ENCODE results near the gene KCNB1.
"Not testable (repeated sequence)": the region's sequence is repeated elsewhere in the genome, so short reads cannot be mapped to it uniquely, and the experiment has no call there.

KCNB1 gene

DNA sequence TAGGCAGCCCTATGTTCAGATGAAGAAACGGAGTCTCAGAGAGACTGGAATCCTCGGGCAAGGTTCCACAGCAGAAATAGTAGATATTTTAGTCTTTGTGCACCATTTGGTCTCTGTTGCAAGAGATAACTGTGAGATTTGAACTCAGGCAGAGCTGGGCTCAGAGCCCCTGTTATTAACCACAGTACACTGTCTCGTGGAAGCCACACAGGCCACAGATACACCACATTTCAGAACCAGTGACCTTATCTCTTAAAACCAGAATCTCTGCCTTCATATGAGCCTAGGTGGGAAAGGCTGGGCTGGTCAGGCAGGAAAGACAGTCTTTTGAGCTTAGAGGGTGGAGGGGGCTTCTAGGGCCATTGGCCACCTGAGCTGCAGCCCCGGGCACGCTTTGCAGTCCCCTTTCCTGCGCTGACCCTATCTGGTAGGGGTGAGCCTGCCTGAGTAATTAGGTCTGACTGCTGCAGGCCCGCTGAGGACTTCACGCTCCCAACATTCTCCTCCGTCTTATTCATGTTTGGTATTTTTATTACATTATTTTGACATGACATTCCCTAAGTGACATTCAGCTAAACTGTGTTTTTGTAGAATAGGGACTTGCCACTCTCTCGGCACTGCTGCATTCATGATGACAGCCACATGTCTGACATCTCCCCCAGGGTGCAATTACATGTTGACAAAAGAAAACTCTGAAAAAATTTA is 71.1 kb downstream of the KCNB1 start:
- DNase-seq (ENCODE audit: low read depth in 1 of 2, low spot score in 1 of 2) = no peak

DNA sequence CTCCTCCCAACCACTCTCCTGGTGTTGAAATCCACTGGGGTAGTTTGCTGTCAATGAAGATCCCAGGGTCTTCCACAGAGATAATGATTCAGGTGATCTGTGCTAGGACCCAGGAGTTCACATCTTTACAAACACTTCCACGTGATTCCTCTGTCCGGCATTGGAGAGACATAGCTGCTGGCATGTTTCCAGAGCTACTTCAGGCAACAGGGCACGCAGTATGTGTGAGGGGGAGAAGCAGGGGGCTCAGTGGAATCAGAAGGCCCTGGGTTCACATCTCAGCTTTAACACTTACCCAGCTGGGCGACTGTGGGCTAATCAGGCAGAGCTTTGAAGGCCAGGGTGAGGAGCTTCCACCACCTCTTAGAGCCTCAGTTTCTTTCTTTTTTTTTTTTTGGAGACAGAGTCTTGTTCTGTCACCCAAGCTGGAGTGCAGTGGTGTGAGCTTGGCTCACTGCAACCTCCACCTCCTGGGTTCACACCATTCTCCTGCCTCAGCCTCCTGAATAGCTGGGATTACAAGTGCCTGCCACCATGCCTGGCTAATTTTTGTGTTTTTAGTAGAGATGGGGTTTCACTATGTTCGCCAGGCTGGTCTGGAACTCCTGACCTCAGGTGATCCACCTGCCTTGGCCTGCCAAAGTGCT is 72.4 kb downstream of the KCNB1 start:
- DNase-seq (ENCODE audit: low read depth in 1 of 2, low spot score in 1 of 2) = not testable (repeated sequence)

DNA sequence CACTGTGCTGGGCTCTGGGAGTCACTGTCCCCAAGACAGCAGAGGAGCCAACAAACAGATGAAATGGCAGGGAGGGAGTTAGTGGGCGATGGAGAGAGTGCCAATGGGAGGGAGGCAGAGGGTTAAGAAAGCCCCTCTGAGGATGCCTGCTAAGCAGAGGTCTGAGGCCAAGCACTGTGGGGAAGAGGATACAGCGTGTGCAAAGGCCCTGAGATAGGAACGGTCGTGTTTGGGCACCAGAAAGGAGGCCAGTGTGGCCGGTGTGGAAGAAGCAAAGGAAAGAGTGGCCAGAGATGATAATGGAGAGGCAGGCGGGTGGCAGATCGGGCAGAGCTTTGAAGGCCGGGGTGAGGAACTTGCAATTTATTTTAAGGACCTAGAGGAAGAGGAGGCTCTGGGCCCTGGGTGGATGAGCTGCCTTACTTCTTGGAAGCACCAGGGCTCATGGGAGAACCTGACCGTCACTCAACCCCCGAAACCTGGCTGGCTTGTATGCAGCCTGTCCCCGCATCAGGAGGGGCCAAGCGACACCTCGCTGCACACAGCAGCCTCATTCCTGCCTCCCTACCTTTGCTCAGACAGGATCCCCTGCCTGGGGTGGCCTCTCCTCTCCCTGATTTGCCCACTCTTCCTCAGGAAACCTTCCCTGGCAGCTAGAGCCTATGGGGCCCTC is 73.0 kb downstream of the KCNB1 start:
- DNase-seq (ENCODE audit: low read depth in 1 of 2, low spot score in 1 of 2) = no peak

DNA sequence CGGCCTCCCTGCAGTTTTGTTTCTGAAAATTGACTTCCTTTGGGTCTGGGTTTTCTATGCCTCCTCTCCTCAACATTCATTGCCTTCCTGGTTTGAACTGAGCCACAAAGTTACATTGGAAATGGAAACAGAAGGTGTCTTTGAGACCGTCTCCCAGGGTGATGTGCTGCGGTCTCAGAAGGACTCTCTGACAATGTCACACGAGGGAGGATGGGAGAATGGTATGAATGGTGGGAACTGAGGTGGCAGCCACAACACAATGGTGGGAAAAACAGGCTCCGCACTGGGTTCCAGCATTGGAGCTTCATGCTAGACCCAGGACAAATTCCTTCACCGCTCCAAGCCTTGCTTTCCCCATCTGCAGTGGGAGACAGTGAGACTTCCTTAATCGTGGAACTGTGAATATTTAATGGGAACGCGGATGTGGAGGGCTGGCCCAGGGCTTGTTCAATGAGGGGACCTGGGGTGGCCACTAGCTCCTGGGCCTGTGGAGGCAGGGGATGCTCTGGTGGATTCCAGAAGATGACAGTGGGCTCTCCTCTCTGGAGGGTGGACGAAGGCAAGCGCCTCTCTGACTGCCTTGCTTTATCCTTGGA is 73.9 kb downstream of the KCNB1 start:
- no peak for DNase-seq (ENCODE audit: low read depth in 1 of 2, low spot score in 1 of 2)

DNA sequence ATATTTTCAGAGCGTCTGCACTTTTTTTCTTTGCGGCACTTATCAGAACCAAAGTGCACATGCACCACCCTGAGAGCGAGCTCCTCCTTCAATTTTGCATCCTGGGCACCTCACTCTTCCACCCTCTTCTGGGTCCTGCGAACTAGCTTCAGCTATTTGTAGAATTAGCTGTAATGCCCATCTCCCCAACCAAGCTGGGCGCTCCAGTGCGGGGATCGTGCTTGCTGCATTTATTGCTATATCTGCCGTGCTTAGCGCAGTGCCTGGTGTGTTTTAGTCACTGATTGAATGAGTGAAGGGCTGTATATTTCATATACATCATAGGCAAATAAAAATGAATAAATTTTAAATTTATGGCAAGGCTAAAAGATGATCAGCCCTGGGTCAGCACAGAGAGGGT is 75.8 kb downstream of the KCNB1 start:
- no peak for DNase-seq (ENCODE audit: low read depth in 1 of 2, low spot score in 1 of 2)

DNA sequence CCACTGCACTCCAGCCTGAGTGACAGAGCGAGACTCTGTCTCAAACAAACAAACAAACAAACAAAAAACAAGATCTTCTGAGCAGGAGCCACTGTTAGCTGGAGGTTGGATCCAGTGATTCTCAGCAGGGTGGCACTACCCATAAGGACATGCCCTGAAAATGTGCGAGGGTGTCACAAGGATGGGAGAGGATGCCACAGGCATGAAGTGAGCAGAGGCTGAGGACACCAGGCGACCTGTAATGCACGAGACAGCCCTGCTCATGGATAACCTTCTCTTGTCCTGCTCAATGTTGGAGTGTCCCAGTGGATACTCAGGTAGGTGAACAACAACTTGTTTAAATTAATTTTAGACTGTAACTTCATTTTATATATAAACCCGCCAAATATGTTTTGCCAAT is 76.8 kb downstream of the KCNB1 start:
- DNase-seq (ENCODE audit: low read depth in 1 of 2, low spot score in 1 of 2) = no peak

DNA sequence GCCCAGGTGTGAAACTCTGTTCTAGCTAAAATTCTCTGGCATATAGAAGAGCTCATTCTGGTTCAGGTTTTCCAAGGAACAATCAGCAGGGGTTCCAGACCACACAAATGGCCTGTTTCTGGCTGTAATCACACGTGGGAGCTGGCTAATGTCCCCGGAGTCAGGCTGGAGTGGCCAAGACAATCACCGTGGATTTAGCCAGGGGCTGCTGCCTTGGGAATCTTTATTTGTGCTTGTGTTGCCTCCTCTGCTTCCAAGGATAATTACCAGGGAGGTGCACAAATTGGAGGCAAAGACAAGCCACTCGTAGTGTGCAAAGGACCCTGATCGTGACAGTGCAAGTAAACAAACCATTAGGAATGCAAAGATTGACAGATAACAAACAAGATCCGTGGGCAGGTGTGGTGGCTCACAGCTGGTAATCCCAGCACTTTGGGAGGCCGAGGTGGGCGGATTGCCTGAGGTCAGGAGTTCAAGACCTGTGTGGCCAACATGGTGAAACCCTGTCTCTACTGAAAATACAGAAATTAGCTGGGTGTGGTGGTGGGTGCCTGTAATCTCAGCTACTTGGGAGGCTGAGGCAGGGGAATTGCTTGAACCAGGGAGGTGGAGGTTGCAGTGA is 77.3 kb downstream of the KCNB1 start:
- no peak for DNase-seq (ENCODE audit: low read depth in 1 of 2, low spot score in 1 of 2)

DNA sequence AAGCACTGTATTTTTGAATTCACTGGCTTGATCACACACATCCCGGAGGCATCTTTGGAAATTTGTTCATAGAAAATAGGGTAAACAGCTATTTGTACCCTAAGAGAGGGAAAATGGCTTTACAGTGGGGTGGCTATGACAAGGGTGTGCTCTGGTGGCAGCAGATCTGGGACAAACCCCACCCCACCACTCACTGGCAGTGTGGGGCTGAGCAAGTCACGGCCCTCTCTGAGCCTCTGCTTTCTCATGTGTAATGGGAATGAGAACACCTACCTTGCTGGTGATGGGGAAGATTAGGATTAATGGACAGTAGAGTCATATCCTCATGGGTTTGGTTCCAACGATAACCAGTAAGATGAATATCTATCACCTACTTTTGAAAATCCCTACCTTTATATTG is 78.0 kb downstream of the KCNB1 start:
- DNase-seq (ENCODE audit: low read depth in 1 of 2, low spot score in 1 of 2) = no peak

DNA sequence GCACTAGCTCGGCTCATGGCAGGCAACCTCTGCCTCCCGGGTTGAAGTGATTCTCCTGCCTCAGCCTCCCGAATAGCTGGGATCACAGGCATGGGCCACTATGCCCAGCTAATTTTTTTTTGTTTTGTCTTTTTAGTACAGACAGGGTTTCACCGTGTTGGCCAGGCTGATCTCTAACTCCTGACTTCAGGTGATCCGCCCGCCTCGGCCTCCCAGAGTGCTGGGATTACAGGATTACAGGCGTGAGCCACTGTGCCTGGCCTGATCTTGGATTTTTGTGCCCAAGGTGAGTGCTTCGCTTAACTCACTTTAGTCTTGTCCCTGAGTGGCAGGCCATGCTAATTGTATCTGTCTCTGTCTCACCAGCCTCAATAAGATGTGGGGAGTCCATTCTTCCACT is 78.6 kb downstream of the KCNB1 start:
- DNase-seq (ENCODE audit: low read depth in 1 of 2, low spot score in 1 of 2) = no peak

DNA sequence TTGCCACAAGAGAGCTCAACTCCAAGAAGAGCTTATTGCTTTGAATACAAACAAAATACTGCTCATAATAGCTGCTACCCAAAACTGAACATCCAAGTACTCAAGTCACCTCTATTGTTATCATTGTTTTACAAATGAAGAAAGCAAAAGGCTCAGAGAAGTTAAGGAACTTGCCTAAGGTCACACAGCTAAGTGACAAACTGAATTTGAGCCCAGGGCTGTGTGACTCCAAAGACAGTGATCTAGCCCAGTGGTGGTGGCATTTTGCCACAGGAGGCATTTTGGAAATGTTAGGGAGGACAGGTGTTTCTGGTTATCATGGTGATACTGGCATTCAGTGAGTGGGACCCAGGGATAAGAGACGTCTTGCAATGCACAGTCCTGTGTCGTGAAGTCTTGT is 79.5 kb downstream of the KCNB1 start:
- no peak for DNase-seq (ENCODE audit: low read depth in 1 of 2, low spot score in 1 of 2)

DNA sequence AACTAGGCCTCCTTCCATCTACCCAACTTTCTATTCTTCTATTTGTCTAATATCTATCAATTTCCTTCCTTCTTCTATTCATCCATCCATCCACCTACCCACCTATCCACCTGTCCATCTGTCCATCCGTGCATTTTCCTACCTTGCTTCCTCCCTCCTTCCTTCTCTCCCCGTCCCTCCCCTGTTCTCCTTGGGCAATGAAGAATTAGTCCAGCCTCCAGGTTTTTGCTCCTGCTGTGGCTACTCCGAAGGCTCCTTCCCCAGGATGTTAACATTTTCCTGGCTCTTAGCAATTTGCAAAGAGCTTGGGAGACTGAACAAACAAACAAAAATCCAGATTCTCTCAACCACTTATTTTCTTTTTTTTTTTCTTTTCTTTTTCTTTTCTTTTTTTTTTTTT is 81.6 kb downstream of the KCNB1 start:
- DNase-seq (ENCODE audit: low read depth in 1 of 2, low spot score in 1 of 2) = no peak

DNA sequence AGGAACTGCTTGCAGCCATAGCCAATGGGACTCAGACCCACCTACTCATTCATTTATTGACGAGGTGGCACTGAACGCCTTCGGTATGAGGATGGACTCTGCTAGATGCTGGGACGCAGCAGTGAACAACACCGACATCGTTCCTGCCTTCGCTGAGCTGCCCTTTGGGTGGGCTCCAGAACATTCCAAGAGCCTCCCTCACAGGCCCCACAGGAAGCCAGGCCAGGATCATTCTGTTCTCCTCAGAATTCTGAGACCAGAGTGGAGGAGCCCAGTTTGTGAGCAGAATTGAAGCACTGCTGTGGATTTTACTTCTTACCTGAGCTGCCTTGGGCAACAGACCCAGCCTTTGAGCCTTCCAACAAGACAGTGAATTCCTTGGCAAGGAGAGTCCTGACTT is 82.1 kb downstream of the KCNB1 start:
- no peak for DNase-seq (ENCODE audit: low read depth in 1 of 2, low spot score in 1 of 2)

DNA sequence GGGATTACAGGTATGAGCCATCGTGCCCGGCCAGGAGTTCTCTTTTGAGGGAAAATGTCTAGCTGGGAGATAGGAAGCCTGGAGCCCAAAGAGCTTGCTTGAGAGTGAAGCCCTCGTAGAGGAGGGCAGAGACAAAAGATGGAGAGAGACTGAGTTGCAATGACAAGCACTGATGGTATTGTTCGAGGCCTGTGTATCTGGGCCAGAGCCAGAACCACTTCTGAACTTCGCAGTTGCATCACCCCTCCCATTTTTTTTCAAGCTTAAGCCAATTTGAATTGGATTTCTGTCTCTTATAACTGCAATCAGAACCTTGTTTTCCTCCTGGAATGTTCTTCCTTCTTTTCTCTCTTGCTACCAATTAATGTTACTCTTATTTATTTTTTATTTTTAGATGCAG is 83.1 kb downstream of the KCNB1 start:
- no peak for DNase-seq (ENCODE audit: low read depth in 1 of 2, low spot score in 1 of 2)

DNA sequence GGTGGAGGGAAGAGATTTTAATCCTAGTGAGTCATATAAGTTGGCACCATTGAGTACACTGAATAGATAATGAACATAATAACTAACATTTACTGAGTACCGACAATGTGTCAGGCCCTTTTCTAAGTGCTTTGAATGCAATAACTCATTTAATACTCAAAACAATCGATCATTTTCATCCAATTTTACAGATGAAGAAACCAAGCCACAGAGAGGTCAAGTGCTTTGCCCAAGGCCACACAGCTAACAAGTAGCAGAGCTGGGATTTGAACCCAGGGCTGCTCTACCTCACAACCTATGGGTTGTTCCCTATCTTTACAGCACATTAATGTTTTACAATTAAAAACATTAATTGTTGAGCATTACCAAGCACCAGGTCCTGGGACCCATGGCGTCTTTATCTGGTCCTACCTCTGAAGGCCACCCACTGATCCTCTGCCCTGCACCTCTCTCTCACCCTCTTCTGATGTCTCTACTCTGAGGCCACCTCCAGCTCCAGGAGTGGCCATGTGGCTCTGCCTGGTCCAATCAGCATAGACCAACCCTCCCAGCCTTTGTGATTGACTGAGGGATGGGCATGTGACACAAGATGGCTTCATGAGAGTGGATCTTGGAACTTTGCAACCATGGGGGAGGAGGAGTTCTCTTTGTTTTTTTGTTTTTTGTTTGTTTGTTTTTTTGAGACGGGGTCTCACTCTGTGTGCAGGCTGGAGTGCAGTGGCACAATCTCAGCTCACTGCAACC is 83.9 kb downstream of the KCNB1 start:
- DNase-seq (ENCODE audit: low read depth in 1 of 2, low spot score in 1 of 2) = no peak

DNA sequence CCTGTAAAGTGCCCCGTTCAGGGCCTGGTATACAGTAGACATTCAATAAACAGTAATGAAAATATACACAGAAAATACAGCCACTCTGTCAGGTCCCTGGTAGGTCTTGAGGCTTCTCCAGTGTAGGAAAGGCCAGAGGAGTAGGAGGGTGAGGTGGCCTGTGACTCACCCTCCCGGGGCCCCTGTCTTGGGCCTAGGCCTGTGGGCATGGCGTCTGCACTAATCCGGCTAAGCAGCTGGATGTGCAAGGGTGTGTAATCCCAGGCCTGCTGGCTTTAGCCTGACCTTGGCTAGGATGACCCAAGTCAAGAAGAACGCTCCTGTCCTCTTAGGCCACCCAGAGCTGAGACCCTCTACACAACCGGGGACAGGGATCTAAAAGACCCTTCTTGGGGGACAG is 84.9 kb downstream of the KCNB1 start:
- no peak for DNase-seq (ENCODE audit: low read depth in 1 of 2, low spot score in 1 of 2)

DNA sequence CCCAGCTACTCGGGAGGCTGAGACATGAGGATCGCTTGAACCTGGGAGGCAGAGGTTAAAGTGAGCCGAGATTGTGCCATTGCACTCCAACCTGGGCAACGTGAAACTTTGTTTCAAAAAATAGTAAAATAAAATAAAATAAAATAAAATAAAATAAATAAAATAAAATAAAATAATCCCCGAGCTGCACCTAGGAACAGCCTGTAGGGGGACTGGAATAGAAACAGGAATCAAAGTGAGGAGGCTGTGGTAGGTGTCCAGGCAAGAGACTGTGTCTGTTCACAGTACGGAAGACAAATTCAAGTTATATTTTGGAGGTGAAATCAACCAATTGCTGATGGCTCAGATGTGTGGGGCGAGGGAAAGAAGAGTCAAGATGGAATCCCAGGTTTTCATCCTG is 86.2 kb downstream of the KCNB1 start:
- no peak for DNase-seq (ENCODE audit: low read depth in 1 of 2, low spot score in 1 of 2)

DNA sequence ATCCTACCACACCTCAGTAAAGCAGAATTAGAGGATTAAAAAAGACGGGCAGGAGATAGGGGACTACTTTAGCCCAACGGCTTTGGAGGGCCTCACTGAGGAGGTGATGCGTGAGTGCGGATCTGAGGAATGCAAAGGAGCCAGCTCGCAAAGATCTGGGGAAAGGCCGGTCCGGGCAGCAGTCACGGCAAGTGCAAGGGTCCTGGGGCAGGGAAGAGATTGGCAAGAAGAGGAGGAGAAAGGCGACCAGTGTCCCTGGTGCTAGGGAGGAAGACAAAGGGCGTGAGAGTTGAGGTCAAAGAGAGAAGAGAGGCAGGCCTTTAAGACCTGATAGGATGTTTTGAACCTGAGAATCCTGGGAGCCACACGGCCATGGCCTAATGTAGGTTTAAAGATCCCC is 86.8 kb downstream of the KCNB1 start:
- DNase-seq (ENCODE audit: low read depth in 1 of 2, low spot score in 1 of 2) = no peak

DNA sequence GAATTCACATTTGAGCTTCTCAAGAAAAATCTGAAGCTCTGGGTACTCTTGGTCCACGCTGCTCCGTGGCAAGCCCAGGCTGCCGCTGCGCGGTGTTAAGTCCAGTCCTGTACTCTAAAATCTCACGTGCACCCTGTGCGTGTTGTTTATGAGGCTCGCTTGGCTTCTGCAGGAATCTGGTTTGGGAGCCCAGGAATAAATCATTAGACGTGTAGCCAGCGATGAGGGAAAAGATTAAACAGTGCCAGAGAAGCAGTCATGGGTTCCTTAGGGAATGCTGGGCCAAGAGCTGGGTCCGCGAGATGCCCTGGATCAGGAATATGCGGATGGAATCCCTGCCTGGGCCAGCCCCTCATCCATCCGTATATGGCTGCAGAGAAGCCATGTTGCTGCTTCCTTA is 87.3 kb downstream of the KCNB1 start:
- DNase-seq (ENCODE audit: low read depth in 1 of 2, low spot score in 1 of 2) = no peak

DNA sequence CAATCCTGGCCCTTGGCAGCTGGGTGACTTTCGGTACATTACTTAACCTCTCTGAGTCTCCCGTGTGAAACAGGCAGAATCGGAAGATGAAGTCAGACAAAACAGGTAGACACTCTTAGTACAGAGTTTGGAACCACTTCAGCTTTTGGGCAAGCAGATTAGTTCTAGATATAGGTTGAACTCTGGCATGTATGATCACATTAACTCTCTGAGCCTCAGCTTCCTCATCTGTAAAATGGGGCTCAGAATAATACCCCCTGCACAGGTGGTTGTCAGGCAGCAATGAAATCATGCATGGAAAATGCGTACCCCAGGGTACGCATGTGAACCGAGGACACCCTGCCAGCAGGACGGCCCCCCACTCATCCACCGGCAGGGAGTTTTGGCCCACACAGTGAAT is 87.7 kb downstream of the KCNB1 start:
- no peak for DNase-seq (ENCODE audit: low read depth in 1 of 2, low spot score in 1 of 2)

DNA sequence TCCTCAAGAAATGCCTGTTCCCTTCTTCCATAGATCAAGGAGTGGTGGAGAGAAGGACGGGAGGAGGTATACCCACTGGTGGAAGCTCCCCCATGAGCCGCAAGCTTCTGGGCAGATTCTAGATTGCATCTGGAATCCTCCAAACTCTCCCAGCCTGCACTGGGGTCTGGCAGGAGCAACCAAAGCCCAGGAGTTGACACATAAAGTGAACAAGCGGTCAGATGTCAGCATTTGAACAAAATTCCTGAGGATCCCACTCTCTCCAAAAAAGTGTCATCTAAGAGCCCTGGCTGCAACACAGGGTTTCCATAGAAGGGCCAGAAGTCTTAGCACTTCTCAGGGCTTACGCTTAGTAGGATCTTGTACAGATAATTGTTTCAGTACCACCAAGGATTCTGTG is 88.2 kb downstream of the KCNB1 start:
- DNase-seq (ENCODE audit: low read depth in 1 of 2, low spot score in 1 of 2) = no peak

DNA sequence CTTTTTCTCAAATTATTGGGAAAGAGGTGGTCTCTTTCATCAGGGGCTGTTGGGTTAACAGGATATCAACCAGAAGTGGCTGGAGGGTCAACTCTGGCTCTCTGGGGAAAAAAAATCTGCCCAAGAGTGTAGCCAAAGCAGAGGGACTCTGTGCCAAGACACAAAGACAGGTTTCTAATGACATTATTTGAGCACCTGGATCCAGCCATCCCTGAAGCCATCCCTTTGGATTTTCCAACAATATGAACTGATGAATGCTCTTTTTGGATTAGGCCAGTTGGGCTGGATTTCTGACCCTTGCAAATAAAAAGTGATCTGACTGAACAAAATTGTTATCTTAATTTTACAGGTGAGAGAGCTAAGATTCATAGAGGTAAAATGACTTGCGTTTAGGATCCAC is 88.7 kb downstream of the KCNB1 start:
- DNase-seq (ENCODE audit: low read depth in 1 of 2, low spot score in 1 of 2) = no peak

Measured in activated T-helper 1 cell treated with anti-CD3 and anti-CD28 coated beads, Interleukin-2, amount 50 U/mL, for 16 hours (primary cell).